Measurements from ENCODE around the gene ZNRF3.
"Not testable (repeated sequence)": the region's sequence is repeated elsewhere in the genome, so short reads cannot be mapped to it uniquely, and the experiment has no call there.

Gene ZNRF3

DNA sequence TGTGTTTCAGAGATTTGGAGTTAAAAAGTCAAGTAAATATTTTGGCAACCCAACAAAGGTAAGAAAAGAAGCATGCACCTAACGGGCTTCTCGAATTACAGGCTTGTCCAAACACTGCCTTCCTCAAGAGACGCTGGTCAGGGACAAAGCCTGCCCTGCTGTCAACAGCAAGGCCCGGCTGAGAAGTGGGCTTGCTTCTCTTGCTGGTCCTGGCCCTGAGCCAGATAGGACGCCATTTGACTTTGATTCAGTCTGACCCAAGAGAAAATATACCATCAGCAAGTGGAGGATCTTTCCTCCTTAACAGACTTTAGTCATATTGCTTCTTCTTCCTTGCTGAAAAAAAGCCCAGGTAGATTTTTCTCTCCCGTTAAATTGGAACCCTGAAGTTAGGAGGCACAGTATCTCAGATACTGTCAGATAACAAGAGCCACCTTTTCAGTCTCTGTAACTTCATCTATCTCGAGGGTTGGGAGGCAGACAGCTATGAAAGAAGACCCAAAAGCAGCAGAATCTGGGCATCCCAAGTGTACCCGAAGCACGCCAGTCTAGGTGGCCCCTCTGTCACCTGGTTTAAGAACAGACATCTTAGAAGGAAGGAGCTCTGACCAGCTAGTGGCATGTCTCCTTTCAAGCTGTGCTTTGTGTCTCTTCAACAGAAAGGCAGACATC, 120.7 kb downstream of the ZNRF3 start:
- in situ Hi-C loops (cut with HindIII; ENCODE audit: low sequenced_read_pairs): no loop called here
- TF ChIP-seq, protein P1, sequence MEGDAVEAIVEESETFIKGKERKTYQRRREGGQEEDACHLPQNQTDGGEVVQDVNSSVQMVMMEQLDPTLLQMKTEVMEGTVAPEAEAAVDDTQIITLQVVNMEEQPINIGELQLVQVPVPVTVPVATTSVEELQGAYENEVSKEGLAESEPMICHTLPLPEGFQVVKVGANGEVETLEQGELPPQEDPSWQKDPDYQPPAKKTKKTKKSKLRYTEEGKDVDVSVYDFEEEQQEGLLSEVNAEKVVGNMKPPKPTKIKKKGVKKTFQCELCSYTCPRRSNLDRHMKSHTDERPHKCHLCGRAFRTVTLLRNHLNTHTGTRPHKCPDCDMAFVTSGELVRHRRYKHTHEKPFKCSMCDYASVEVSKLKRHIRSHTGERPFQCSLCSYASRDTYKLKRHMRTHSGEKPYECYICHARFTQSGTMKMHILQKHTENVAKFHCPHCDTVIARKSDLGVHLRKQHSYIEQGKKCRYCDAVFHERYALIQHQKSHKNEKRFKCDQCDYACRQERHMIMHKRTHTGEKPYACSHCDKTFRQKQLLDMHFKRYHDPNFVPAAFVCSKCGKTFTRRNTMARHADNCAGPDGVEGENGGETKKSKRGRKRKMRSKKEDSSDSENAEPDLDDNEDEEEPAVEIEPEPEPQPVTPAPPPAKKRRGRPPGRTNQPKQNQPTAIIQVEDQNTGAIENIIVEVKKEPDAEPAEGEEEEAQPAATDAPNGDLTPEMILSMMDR (IDR thresholded peaks at IDR 0.05; ENCODE audit: low read depth, low read length, missing control alignments): no peak
- H3K4me3 ChIP-seq (ENCODE audit: low read depth, low read length): no peak overlapping the region
- DNase-seq (ENCODE audit: low read depth): no peak

DNA sequence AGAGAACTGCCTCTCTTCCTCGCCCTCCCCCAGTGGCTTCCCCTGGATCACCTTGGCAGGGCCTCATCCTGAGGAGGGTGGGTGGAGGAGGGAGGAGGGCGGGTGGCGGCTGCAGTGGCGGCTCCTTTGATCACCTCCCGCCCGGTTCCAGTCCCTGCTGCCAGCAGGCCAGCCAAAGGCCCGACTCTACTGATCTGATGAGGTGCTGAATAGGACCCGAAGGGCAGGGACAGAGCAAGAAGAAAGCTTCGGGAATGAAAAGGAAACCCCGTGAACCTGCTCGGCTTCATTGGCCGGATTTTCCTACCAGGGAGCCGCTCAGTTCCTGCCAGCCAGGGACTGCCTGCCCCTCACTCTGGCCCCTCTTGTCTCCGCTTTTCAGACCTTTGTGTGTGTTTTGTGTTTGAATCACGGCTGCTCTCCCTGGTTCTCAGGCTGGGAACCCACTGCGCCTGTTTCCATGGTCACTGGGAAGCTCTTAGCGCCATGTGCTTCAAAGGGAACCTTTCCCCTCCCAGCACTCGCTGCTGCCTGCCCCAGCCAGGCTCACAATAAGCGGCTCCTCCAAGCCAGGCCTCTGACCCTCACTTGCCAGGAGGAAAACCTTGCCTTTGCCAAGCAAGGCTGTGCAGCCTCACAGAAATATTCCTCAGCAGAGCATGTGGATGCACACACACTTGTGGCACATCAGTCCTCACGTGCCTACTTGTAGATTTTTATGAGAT, 121.4 kb downstream of the ZNRF3 start:
- TF ChIP-seq, protein P1 (IDR thresholded peaks at IDR 0.05; ENCODE audit: low read depth, low read length, missing control alignments): no peak
- H3K4me3 ChIP-seq (ENCODE audit: low read depth, low read length): no peak overlapping the region
- in situ Hi-C loops (cut with HindIII; ENCODE audit: low sequenced_read_pairs): loop anchor here (5.0 kb wide), 1 partner anchor 108 kb away; no protein-coding TSS in a partner anchor
- DNase-seq (ENCODE audit: low read depth): peak; percentile 18

DNA sequence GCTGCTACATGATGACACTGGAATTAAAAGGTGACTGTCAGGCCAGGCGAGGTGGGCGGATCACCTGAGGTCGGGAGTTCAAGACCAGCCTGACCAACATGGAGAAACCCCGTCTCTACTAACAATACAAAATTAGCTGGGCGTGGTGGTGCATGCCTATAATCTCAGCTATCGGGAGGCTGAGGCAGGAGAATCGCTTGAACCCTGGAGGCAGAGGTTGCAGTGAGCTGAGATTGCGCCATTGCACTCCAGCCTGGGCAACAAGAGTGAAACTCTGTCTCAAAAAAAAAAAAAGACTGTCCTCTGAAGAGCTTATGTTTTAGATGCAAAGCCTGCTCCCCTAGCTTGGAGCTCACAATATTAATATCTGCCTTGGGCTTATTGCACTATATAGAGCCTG, 122.4 kb downstream of the ZNRF3 start:
- in situ Hi-C loops (cut with HindIII; ENCODE audit: low sequenced_read_pairs): loop anchor here (5.0 kb wide), 1 partner anchor 108 kb away; no protein-coding TSS in a partner anchor
- DNase-seq (ENCODE audit: low read depth); H3K4me3 ChIP-seq (ENCODE audit: low read depth, low read length): not testable (repeated sequence)

DNA sequence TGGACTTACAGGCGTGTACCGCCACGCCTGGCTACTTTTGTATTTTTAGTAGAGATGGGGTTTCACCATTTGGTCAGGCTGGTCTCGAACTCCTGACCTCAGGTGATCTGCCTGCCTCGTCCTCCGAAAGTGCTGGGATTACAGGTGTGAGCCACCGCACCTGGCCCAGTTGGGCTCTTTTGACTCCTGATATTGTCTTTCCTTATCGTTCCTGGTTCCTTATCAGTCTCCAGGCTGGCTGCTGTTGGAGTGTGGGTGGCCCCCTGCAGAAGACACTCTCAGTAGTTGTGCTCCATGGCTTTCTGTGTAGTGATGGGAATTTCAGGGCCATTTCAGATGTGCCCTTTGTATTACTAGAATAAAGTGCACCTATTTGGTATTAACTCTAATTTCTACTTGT, 123.0 kb downstream of the ZNRF3 start:
- in situ Hi-C loops (cut with HindIII; ENCODE audit: low sequenced_read_pairs): loop anchor here (5.0 kb wide), 1 partner anchor 109 kb away; no protein-coding TSS in a partner anchor
- TF ChIP-seq, protein P1 (IDR thresholded peaks at IDR 0.05; ENCODE audit: low read depth, low read length, missing control alignments): no peak
- H3K4me3 ChIP-seq (ENCODE audit: low read depth, low read length): no peak overlapping the region
- no peak for DNase-seq (ENCODE audit: low read depth)

DNA sequence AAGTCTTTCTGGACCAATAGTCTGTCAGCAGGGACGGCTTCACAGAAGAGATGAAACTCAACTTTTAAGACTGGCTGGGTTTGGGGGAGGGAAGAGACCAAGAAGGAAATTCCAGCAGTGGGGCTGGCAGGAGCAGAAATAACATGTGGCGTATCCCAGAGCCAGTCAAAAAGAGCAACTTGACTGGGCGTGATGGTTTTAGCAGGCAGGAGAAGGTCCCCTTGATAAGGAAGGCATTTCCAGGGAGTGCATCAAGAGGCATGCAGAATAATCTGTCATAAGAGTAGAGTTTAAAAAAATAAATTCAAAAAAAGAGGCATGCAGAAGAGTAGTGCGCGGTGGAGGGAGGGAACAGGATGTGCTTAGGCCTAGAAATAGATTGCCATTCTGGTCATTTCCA, 125.8 kb downstream of the ZNRF3 start:
- no peak overlapping the region for H3K4me3 ChIP-seq (ENCODE audit: low read depth, low read length)
- in situ Hi-C loops (cut with HindIII; ENCODE audit: low sequenced_read_pairs): loop anchor here (5.0 kb wide), 1 partner anchor 112 kb away; no protein-coding TSS in a partner anchor
- no peak for DNase-seq (ENCODE audit: low read depth)
- TF ChIP-seq, protein P1 (IDR thresholded peaks at IDR 0.05; ENCODE audit: low read depth, low read length, missing control alignments): no peak

DNA sequence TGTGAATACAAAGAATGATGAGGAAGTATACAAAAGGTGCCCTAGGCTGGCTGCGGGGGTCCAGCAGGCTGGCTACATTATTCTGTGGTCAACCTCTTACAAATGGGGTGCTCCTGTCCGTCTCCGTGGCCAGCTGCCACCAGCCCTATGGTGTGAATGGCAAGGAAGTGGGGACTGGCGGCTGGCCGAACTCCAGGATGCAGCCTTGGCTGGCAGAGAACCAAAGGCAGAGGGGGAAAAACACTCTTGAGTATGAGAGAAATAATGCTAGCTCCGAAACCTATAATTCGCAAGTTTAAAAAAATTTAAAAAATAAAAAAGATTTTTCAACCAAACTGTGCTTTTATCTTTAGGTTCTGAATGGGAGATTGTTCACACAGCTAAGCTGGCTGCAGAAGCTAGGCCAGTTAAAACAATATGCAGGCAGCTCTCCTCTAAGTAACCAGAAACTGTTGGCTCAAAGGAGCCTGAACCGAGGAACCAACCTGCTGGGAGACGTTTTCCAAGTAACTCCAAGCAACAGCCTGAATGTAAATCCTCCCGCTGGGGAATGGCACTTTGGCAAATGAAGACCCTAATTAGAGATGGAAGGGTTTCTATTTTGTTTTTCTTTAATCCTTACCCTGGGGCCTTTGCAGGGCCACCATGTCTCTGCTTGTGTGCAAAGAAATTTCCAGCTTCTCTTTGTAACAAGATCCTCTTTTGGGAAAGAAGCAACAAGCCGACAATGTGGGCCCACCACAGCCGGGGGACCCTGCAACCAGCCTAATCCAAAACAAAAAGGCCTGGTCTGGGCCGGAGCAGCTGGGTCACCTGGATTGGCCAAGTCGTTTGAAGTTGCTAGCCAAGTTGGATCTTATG, 128.1 kb downstream of the ZNRF3 start:
- DNase-seq (ENCODE audit: low read depth): no peak
- in situ Hi-C loops (cut with HindIII; ENCODE audit: low sequenced_read_pairs): no loop called here

More for the DNA sequence above, 128.1 kb downstream of the ZNRF3 start:
- TF ChIP-seq, protein P1 (IDR thresholded peaks at IDR 0.05; ENCODE audit: low read depth, low read length, missing control alignments): no peak
- H3K4me3 ChIP-seq (ENCODE audit: low read depth, low read length): no peak overlapping the region

Measured in astrocyte of the cerebellum (primary cell).